ENCODE results near the gene MCM5.
"Not testable (repeated sequence)": the region's sequence is repeated elsewhere in the genome, so short reads cannot be mapped to it uniquely, and the experiment has no call there.

MCM5 gene

DNA sequence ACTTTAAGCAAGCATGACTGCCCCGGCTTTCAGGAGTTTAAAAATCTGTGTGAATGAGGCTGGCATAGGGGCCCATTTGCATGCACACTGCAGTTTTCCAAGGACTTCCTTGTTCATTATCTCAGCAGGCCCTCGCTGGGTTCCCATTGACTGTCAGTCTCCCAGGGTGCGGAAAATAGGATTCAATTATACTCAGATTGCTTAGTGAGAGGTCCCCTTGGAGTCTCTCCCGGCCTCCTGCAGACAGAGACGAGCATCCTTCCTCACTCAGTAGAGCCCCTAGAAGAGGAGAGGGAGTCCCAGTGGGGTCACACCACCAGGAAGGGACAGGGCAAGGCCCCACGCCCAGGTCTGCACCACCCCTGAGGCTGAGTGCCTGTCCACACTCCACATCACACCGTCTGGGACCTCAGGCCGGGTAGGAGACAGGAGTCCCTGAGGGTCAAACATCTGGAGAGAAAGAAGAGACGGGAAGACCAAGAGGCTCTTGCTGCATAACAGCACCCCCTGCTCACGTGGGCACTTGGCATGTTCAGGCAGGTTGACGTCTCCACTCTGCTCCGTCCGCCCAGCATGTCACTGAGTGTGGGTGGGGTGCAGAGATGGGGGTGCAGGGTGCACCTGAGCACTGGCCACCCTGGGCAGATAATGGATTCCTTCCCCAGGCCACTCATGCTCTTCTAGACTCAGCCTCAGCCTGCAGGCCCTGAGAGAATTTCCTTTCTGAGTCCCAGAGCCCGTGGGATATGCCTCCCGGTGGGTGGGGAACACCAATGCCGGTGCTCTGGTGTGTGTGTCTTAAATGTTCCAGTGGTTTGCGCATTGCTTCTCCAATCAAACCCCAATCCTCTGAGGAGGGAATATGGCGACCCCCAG, 58.8 kb downstream of the MCM5 start:
- no peaks in the 10 kb centered on the region for H3K9me3 ChIP-seq (ENCODE audit: low read depth, low read length)
- H3K9ac ChIP-seq (ENCODE audit: insufficient read length) = no peak overlapping the region
- no peak overlapping the region for H3K4me3 ChIP-seq
- no peaks in the 10 kb centered on the region for H3K36me3 ChIP-seq (ENCODE audit: insufficient read depth, low read length)
- peak; percentile 56 for DNase-seq (ENCODE audit: low read depth, low spot score)
- H3K27ac ChIP-seq = no peak overlapping the region
- TF ChIP-seq POLR2AphosphoS5 (IDR thresholded peaks at IDR 0.05; ENCODE audit: borderline replicate concordance, low read depth, low read length) (no peak), FOXP2 (optimal IDR thresholded peaks at IDR 0.05; ENCODE audit: control extremely low read depth, extremely low read length, insufficient read depth) (no peak), EZH2 (IDR thresholded peaks at IDR 0.05) (no peak)

DNA sequence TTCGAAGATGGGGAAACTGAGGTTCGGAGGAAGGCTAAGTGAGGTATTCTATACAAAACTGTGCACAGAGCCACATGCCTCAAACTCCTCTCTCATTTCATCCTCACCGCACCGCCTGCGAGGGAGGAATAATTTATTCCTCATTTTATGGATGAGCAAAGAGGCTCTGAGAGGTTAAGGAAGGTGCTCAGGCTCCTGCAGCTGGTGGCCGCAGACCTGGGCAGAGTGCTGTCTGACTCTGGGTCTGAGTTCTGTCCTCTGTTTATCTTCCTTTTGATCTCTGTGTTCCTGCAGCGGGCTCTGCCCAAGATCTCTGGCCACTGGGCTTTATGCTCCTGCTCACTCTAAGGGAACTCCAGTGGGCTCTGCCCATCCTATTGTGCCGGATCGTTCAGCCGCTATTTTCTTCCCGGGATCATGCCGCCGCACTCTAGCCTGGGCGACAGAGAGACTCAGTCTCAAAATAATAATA, 59.5 kb downstream of the MCM5 start:
- no peak for TF ChIP-seq POLR2AphosphoS5 (IDR thresholded peaks at IDR 0.05; ENCODE audit: borderline replicate concordance, low read depth, low read length)
- TF ChIP-seq EZH2 (IDR thresholded peaks at IDR 0.05) = no peak
- no peak for TF ChIP-seq FOXP2 (optimal IDR thresholded peaks at IDR 0.05; ENCODE audit: control extremely low read depth, extremely low read length, insufficient read depth)
- H3K4me3 ChIP-seq = no peak overlapping the region
- H3K9me3 ChIP-seq (ENCODE audit: low read depth, low read length) = no peaks in the 10 kb centered on the region
- no peak overlapping the region for H3K9ac ChIP-seq (ENCODE audit: insufficient read length)
- DNase-seq (ENCODE audit: low read depth, low spot score) = no peak
- no peak overlapping the region for H3K27ac ChIP-seq
- H3K36me3 ChIP-seq (ENCODE audit: insufficient read depth, low read length) = no peaks in the 10 kb centered on the region

DNA sequence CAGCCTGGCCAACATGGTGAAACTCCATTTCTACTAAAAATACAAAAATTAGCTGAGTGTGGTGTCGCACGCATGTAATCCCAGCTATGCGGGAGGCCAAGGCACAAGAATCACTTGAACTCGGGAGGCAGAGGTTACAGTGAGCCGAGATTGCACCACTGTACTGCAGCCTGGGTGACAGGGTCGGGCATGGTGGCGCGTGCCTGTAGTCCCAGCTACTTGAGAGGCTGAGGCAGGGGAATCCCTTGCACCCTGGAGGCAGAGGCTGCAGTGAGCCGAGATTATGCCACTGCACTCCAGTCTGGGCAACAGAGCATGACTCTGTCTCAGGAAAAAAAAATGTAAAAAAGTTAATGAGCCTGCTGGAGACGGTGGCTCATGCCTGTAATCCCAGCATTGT, 60.0 kb downstream of the MCM5 start:
- H3K4me3 ChIP-seq; DNase-seq (ENCODE audit: low read depth, low spot score); H3K9me3 ChIP-seq (ENCODE audit: low read depth, low read length); H3K27ac ChIP-seq; H3K36me3 ChIP-seq (ENCODE audit: insufficient read depth, low read length); H3K9ac ChIP-seq (ENCODE audit: insufficient read length): not testable (repeated sequence)

- Histone ChIP-seq H3K9ac (ENCODE audit: insufficient read length) (no peak overlapping the region), H3K9me3 (ENCODE audit: low read depth, low read length) (no peaks in the 10 kb centered on the region), H3K36me3 (ENCODE audit: insufficient read depth, low read length) (no peaks in the 10 kb centered on the region), H3K4me3 (no peak overlapping the region), H3K27ac (no peak overlapping the region)
- TF ChIP-seq FOXP2 (optimal IDR thresholded peaks at IDR 0.05; ENCODE audit: control extremely low read depth, extremely low read length, insufficient read depth) (no peak), EZH2 (IDR thresholded peaks at IDR 0.05) (no peak), POLR2AphosphoS5 (IDR thresholded peaks at IDR 0.05; ENCODE audit: borderline replicate concordance, low read depth, low read length) (no peak)
- no peak for DNase-seq (ENCODE audit: low read depth, low spot score)
Observed at GRCh38 chr22:35460688-35461087, 60.7 kb downstream of the MCM5 start.

DNA sequence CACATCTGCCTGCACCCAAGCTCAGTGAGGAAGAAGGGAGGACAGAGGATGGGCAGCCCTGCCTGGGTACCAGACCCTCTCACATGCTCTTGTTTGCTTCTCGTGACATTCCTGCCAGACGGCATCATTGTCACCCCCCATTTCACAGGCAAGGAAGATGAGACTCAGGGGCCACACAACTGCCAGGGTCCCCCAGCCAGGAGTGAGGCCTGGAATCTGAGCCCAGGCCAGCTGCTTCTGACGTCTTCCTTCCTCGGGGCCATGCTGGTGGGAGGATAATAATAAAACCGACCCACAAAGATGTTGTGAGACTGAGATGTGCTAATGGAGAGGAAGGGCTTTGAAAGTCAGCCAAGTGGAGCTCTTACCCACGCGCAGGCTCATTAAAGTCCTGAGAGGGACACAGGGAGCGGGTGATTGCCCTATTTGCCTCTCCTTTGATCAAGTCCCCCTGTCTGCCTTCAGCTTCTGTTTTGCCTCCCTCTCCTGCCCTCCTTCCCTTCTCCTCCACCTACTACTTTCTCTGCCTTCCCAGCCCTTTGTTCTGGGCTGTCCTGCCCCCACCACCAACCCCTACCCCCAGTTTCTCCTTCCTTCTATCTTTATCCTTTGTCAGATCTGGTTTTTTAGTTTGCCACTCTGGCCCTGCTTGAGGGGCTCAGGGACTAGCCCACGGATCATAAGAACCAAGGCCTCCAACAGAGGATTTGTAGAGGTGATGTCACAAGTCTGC, 62.7 kb downstream of the MCM5 start:
- TF ChIP-seq EZH2 (IDR thresholded peaks at IDR 0.05) = no peak
- no peak for TF ChIP-seq POLR2AphosphoS5 (IDR thresholded peaks at IDR 0.05; ENCODE audit: borderline replicate concordance, low read depth, low read length)
- TF ChIP-seq FOXP2 (optimal IDR thresholded peaks at IDR 0.05; ENCODE audit: control extremely low read depth, extremely low read length, insufficient read depth) = no peak
- Histone ChIP-seq H3K9me3 (ENCODE audit: low read depth, low read length) (no peaks in the 10 kb centered on the region), H3K9ac (ENCODE audit: insufficient read length) (no peak overlapping the region), H3K36me3 (ENCODE audit: insufficient read depth, low read length) (no peaks in the 10 kb centered on the region), H3K4me3 (no peak overlapping the region), H3K27ac (no peak overlapping the region)
- no peak for DNase-seq (ENCODE audit: low read depth, low spot score)

DNA sequence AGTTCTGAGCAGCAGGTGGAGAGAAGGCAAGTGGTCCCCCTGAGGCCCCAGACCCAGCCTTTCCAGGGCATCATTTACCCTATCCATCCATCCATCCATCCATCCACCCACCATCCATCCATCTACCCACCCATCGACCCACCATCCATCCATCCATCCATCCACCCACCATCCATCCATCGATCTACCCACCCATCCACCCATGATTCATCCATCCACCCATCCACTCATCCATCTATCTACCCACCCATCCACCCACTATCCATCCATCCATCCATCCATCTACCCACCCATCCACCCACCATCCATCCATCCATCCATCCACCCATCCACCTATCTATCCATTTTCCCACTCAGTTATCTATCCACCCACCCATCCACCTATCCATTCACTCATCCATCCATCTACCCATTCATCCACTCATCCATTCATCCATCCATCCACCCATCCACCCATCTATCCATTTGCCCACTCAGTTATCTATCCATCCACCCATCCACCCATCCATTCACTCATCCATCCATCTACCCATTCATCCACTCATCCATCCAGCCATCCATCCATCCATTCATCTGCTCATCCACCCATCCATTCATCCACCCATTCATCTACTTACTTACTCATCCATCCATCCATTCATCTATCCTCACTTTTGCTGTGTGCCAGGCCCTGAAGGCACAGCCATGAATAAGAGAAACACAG, 63.4 kb downstream of the MCM5 start:
- TF ChIP-seq FOXP2 (optimal IDR thresholded peaks at IDR 0.05; ENCODE audit: control extremely low read depth, extremely low read length, insufficient read depth) (no peak), POLR2AphosphoS5 (IDR thresholded peaks at IDR 0.05; ENCODE audit: borderline replicate concordance, low read depth, low read length) (no peak), EZH2 (IDR thresholded peaks at IDR 0.05) (no peak)
- H3K4me3 ChIP-seq = no peak overlapping the region

GRCh38 chr22:35464399-35464798, 64.5 kb downstream of the MCM5 start:
- TF ChIP-seq EZH2 (IDR thresholded peaks at IDR 0.05) (no peak), POLR2AphosphoS5 (IDR thresholded peaks at IDR 0.05; ENCODE audit: borderline replicate concordance, low read depth, low read length) (no peak), FOXP2 (optimal IDR thresholded peaks at IDR 0.05; ENCODE audit: control extremely low read depth, extremely low read length, insufficient read depth) (no peak)
- H3K27ac ChIP-seq = no peak overlapping the region
- H3K9ac ChIP-seq (ENCODE audit: insufficient read length) = no peak overlapping the region
- no peaks in the 10 kb centered on the region for H3K36me3 ChIP-seq (ENCODE audit: insufficient read depth, low read length)
- no peaks in the 10 kb centered on the region for H3K9me3 ChIP-seq (ENCODE audit: low read depth, low read length)
- H3K4me3 ChIP-seq = no peak overlapping the region
- DNase-seq (ENCODE audit: low read depth, low spot score) = no peak

More for the DNA sequence above, 63.4 kb downstream of the MCM5 start:
- Histone ChIP-seq H3K36me3 (ENCODE audit: insufficient read depth, low read length) (no peaks in the 10 kb centered on the region), H3K9me3 (ENCODE audit: low read depth, low read length) (no peaks in the 10 kb centered on the region), H3K9ac (ENCODE audit: insufficient read length) (no peak overlapping the region), H3K27ac (no peak overlapping the region)
- DNase-seq (ENCODE audit: low read depth, low spot score) = no peak

GRCh38 chr22:35465109-35465701, 65.3 kb downstream of the MCM5 start:
- no peak overlapping the region for H3K4me3 ChIP-seq

More at GRCh38 chr22:35465109-35465701, 65.3 kb downstream of the MCM5 start:
- no peak for TF ChIP-seq EZH2 (IDR thresholded peaks at IDR 0.05)
- H3K36me3 ChIP-seq (ENCODE audit: insufficient read depth, low read length) = no peaks in the 10 kb centered on the region
- no peak overlapping the region for H3K9ac ChIP-seq (ENCODE audit: insufficient read length)
- H3K9me3 ChIP-seq (ENCODE audit: low read depth, low read length) = no peaks in the 10 kb centered on the region
- no peak overlapping the region for H3K27ac ChIP-seq
- DNase-seq (ENCODE audit: low read depth, low spot score) = no peak
